Stimulated activated naive CD4-positive, alpha-beta T cell (primary cell): ENCODE data around the gene PHACTR3.

Source experiments
- DNase-seq, 6 experiments: peaks; one replicate each; lab custom pipeline; 2025; lab: John Stamatoyannopoulos, UW

Gene PHACTR3

GRCh38 chr20:59698598-59698997, 94.3 kb downstream of the PHACTR3 start:
- DNase-seq, result no peak

GRCh38 chr20:59701236-59701635, 96.9 kb downstream of the PHACTR3 start:
- no peak for DNase-seq

- no peak for DNase-seq
These were observed 98.7 kb downstream of the PHACTR3 start for GRCh38 chr20:59703046-59703445.

- DNase-seq, result no peak
These were observed 101.5 kb downstream of the PHACTR3 start for GRCh38 chr20:59705651-59706399.

GRCh38 chr20:59706400-59706693, 102.0 kb downstream of the PHACTR3 start:
- DNase-seq, result no peak

- no peak for DNase-seq
These were observed 104.0 kb downstream of the PHACTR3 start for GRCh38 chr20:59708326-59708725.

- DNase-seq, result no peak
These were observed 105.3 kb downstream of the PHACTR3 start for GRCh38 chr20:59709636-59710035.

GRCh38 chr20:59718071-59718470, 113.7 kb downstream of the PHACTR3 start:
- no peak for DNase-seq

- no peak for DNase-seq
These were observed 114.4 kb downstream of the PHACTR3 start for GRCh38 chr20:59718751-59719150.

- DNase-seq, result no peak
These were observed 115.7 kb downstream of the PHACTR3 start for GRCh38 chr20:59720013-59720412.

- no peak for DNase-seq
These were observed 117.0 kb downstream of the PHACTR3 start for GRCh38 chr20:59721386-59721785.

- no peak for DNase-seq
These were observed 118.8 kb downstream of the PHACTR3 start for GRCh38 chr20:59723108-59723500.

- DNase-seq, result no peak
These were observed 119.5 kb downstream of the PHACTR3 start for GRCh38 chr20:59723607-59724456.

- no peak for DNase-seq
These were observed 120.4 kb downstream of the PHACTR3 start for GRCh38 chr20:59724457-59725366.

- no peak for DNase-seq
These were observed 121.3 kb downstream of the PHACTR3 start for GRCh38 chr20:59725476-59726280.

GRCh38 chr20:59726281-59726595, 121.9 kb downstream of the PHACTR3 start:
- DNase-seq, result no peak

GRCh38 chr20:59728722-59729430, 124.5 kb downstream of the PHACTR3 start:
- DNase-seq, result no peak

- no peak for DNase-seq
These were observed 125.2 kb downstream of the PHACTR3 start for GRCh38 chr20:59729506-59729905.

GRCh38 chr20:59730722-59731121, 126.4 kb downstream of the PHACTR3 start:
- DNase-seq, result no peak

GRCh38 chr20:59731376-59731775, 127.0 kb downstream of the PHACTR3 start:
- DNase-seq, result no peak

- no peak for DNase-seq
These were observed 129.0 kb downstream of the PHACTR3 start for GRCh38 chr20:59733351-59733750.
